Transverse colon (tissue), 4 donors: ENCODE data around the gene RSAD1. TPM values are rescaled to one million over a fixed set of nuclear protein-coding genes. Genes with fewer than 3 reads are reported as not detected.
A peak's percentile ranks its signal among the peaks of the same experiment; 100 is the strongest.

Experiments used
- DNase-seq: peaks from one replicate; pipeline ENCODE4 v3.0.0-alpha.2; 2019
- H3K27ac ChIP-seq, 4 donors: fragments of 200-600 bp; sonication (generic); 2 replicates each; pipeline ENCODE4 v1.5.1; 2016 to 2018; ENCODE audit warnings: inconsistent platforms in 4 of 4
- H3K27me3 ChIP-seq: fragments of 200-600 bp; sonication (generic); 2 replicates; pipeline ENCODE4 v1.5.1; 2017; ENCODE audit warnings: inconsistent platforms
- H3K36me3 ChIP-seq, 4 donors: fragments of 200-600 bp; sonication (generic); 2 replicates each; pipeline ENCODE4 v1.5.1; 2017 to 2019; ENCODE audit warnings: inconsistent platforms in 4 of 4
- H3K4me1 ChIP-seq, 4 donors: fragments of 200-600 bp; sonication (generic); 2 replicates each; pipeline ENCODE4 v1.5.1; 2017 to 2020; ENCODE audit warnings: inconsistent platforms in 4 of 4
- H3K4me3 ChIP-seq, 4 donors: fragments of 200-600 bp; sonication (generic); 1 replicate in 1 of 4; 2 replicates in 3 of 4; pipeline versions ENCODE4 v1.5.1 to v1.6.1; 2017 to 2019; ENCODE audit warnings: inconsistent platforms in 4 of 4
- H3K9me3 ChIP-seq, 2 donors: fragments of 200-600 bp; sonication (generic); 2 replicates each; pipeline ENCODE4 v1.5.1; 2017 to 2019; ENCODE audit warnings: inconsistent platforms in 2 of 2
- CTCF ChIP-seq, 5 experiments: fragments of 200-600 bp in 3 of 5; fragments of 450-650 bp in 2 of 5; sonication (generic) in 3 of 5; IDR thresholded peaks; 1 replicate in 2 of 5; 2 replicates in 3 of 5; pipeline ENCODE4 v1.5.1; 2016 to 2017; ENCODE audit warnings: antibody characterized with exemption in 5 of 5, inconsistent platforms in 3 of 5, mild to moderate bottlenecking in 2 of 5, moderate library complexity in 1 of 5
- EP300 ChIP-seq: sonication (generic); formaldehyde crosslinking; IDR thresholded peaks from one replicate; pipeline ENCODE4 v1.6.1; 2017; ENCODE audit warnings: antibody characterized with exemption, low read depth
- POLR2A ChIP-seq: fragments of 450-650 bp; IDR thresholded peaks from one replicate; pipeline ENCODE4 v1.6.1; 2016; ENCODE audit warnings: antibody characterized with exemption, mild to moderate bottlenecking, moderate library complexity
- POLR2AphosphoS5 ChIP-seq, 3 donors: sonication (generic); formaldehyde crosslinking; IDR thresholded peaks; one replicate each; pipeline ENCODE4 v1.6.1; 2016; ENCODE audit warnings: antibody characterized with exemption in 3 of 3
- WGBS, 2 donors: methylation state at CpG; one replicate each; pipeline ENCODE4 v1.1.5; 2018; ENCODE audit warnings: low coverage in 1 of 2; 5-methylcytosine and 5-hydroxymethylcytosine counted together
- in situ Hi-C, 4 donors: fragments of 200-750 bp; cut with MboI; loops; one replicate each; pipeline versions ENCODE4 v1.15.0 to v1.15.1; 2017; ENCODE audit warnings: low sequenced_read_pairs in 3 of 4, low pct_ligation_motif_present in 1 of 4, low pct_unique_long_range_greater_than_20kb in 1 of 4
- intact Hi-C: fragments of 100-400 bp; cut with DNase I; formaldehyde crosslinking; loops from one replicate; pipeline ENCODE4 v1.15.1; 2023; ENCODE audit warnings: low total_unique reads
- total RNA-seq, 4 donors: library from RNA; depleted of rRNA; stranded (reverse); fragments of >200 nt; gene quantifications; one replicate each; pipeline ENCODE4 v1.1.0, GENCODE V29; 2016

The RSAD1 gene
- total RNA-seq, 4 donors from 2014 or later = 19.1 to 35.6 (median 28.2) TPM

GRCh38 chr17:50482516-50482915 is 3.9 kb downstream of the RSAD1 start:
- DNase-seq = peak; percentile 94
- TF ChIP-seq EP300 (no peak), POLR2AphosphoS5 (IDR thresholded peaks at IDR 0.05) (peak; percentile 64 to 81 (median 78)), POLR2A (no peak), CTCF (IDR thresholded peaks at IDR 0.05) (peak; percentile 67 to 98 (median 90))
- Histone ChIP-seq H3K36me3 (peaks cover 0 to 16% (median 5%) of the 10 kb centered on the region in 4 donors), H3K4me3 (no peak overlapping the region), H3K27ac (peak overlapping the region; percentile 78 to 83 (median 80)), H3K27me3 (no peaks in the 10 kb centered on the region), H3K9me3 (no peaks in the 10 kb centered on the region), H3K4me1 (peaks cover 15 to 38% (median 22%) of the 10 kb centered on the region in 4 donors)
- 0 to 3% methylated on average over 1 to 7 of the region's 7 CpGs for WGBS, 2 donors
- intact Hi-C loops = loop anchor here (10.0 kb wide), 1 partner anchor 62 kb away; the partner anchor contains the start of gene SPATA20
- in situ Hi-C loops = loop anchor here in 1 of 4 donors (10.0 kb wide), 1 partner anchor 62 kb away; the partner anchor contains the start of gene SPATA20

DNA sequence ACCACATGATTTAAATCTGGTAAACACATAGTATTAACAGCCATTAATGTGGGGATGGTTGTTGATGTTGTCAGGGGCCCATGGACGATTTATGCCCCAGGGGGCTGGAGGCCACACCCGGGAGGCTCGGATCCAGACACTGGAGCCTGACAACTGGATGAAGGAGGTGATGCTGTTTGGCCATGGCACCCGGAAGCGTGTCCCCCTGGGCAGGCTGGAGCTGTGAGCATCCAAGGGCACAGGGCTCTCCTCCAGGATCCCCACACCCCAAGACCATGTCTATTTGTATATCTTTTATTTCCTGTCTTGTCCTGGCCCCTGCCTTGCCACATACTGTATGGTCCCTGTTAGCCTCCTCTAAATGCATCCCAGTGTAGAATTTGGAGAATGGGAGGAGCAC is 4.6 kb downstream of the RSAD1 start:
- Histone ChIP-seq H3K27ac (peak overlapping the region; percentile 78 to 83 (median 80)), H3K27me3 (no peaks in the 10 kb centered on the region), H3K9me3 (no peaks in the 10 kb centered on the region), H3K4me1 (peaks cover 11 to 31% (median 19%) of the 10 kb centered on the region in 4 donors), H3K36me3 (peaks cover 0 to 16% (median 5%) of the 10 kb centered on the region in 4 donors), H3K4me3 (no peak overlapping the region)
- WGBS, 2 donors = 80% methylated on average over 5 of the region's 5 CpGs; no CpG with 5 or more reads in 1 of the 2 donors
- in situ Hi-C loops (loop anchor here in 1 of 4 donors (10.0 kb wide), 1 partner anchor 62 kb away; the partner anchor contains the start of gene SPATA20), intact Hi-C loops (loop anchor here (10.0 kb wide), 1 partner anchor 62 kb away; the partner anchor contains the start of gene SPATA20)
- DNase-seq = no peak
- no peak for TF ChIP-seq CTCF (IDR thresholded peaks at IDR 0.05)
- TF ChIP-seq POLR2A = no peak
- TF ChIP-seq EP300 = no peak
- TF ChIP-seq POLR2AphosphoS5 (IDR thresholded peaks at IDR 0.05) = no peak

DNA sequence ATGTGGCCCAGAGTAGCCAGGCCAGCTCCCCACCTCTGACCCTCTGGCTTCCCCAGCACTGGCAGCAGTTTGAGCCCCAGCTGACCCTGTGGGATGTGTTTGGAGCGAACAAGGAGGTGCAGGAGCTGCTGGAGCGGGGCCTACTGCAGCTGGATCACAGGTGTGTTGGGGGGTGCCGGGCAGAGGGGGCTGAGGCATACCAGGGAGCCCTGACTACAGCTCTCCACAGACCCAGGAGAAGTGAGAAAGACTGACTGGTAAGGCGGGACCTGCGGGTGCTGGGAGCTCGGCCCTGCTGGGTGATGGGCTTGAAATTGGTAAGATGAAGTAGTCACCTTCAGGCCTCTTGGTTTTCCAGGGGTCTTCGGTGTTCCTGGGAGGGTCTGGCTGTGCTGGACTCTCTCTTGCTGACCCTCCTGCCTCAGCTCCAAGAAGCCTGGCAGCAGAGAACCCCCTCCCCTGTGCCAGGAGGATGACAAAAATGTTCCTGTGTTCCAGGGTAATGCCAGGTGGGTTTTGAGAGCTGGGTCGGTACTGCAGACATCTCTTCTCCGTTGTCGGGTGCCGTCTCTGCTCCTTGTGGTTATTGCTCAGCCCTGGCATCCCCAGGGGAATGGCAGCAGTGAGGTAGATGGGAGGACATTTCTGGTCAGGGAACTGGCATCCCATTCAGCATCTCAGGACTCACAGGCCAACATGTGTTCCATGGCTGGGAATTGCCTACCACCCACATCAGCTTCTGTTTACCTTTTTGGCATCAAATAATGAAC is 5.9 kb downstream of the RSAD1 start:
- in situ Hi-C loops = loop anchor here in 1 of 4 donors (10.0 kb wide), 1 partner anchor 60 kb away; the partner anchor contains the start of gene SPATA20
- Histone ChIP-seq H3K4me3 (no peak overlapping the region), H3K4me1 (peaks cover 8 to 27% (median 13%) of the 10 kb centered on the region in 4 donors), H3K27me3 (no peaks in the 10 kb centered on the region), H3K27ac (no peak overlapping the region), H3K9me3 (no peaks in the 10 kb centered on the region), H3K36me3 (peaks cover 0 to 16% (median 5%) of the 10 kb centered on the region in 4 donors)
- 92% methylated on average over 11 of the region's 11 CpGs; no CpG with 5 or more reads in 1 of the 2 donors for WGBS, 2 donors
- TF ChIP-seq POLR2AphosphoS5 (IDR thresholded peaks at IDR 0.05) = no peak
- no peak for TF ChIP-seq EP300
- no peak for TF ChIP-seq CTCF (IDR thresholded peaks at IDR 0.05)
- no peak for TF ChIP-seq POLR2A
- intact Hi-C loops = loop anchor here (10.0 kb wide), 1 partner anchor 60 kb away; the partner anchor contains the start of gene SPATA20
- no peak for DNase-seq
